GM19467 (cell line): Measurements from ENCODE around the gene PWP2.

Experiments used
- ATAC-seq: cut with Tn5 transposase; IDR thresholded peaks from one replicate; pipeline ENCODE4 v1.9.1; 2021; ENCODE audit warnings: mild to moderate bottlenecking, moderate library complexity; ENCODE audit not compliant: unreplicated experiment

The PWP2 gene

GRCh38 chr21:44107026-44107501 is at the start of gene PWP2:
Gene PWP2 (plus strand): TSS chr21:44107399. CDS start chr21:44107417, 18 bp downstream.
- peak; percentile 83 for ATAC-seq

- no peak for ATAC-seq
These were observed 49.1 kb upstream of the PWP2 start for GRCh38 chr21:44057960-44058651.

GRCh38 chr21:44058652-44058964 is 48.6 kb upstream of the PWP2 start:
- ATAC-seq: no peak

GRCh38 chr21:44058981-44059380 is 48.2 kb upstream of the PWP2 start:
- no peak for ATAC-seq

GRCh38 chr21:44059710-44060109 is 47.5 kb upstream of the PWP2 start:
- no peak for ATAC-seq

- ATAC-seq: no peak
These were observed 44.8 kb upstream of the PWP2 start for GRCh38 chr21:44062380-44062779.

GRCh38 chr21:44063151-44063912 is 43.9 kb upstream of the PWP2 start:
- ATAC-seq: no peak

GRCh38 chr21:44064852-44065403 is 42.3 kb upstream of the PWP2 start:
- ATAC-seq: no peak

GRCh38 chr21:44065428-44065827 is 41.8 kb upstream of the PWP2 start:
- ATAC-seq: no peak

GRCh38 chr21:44066116-44066515 is 41.1 kb upstream of the PWP2 start:
- ATAC-seq: no peak

GRCh38 chr21:44067011-44067839 is 40.0 kb upstream of the PWP2 start:
- no peak for ATAC-seq

- no peak for ATAC-seq
These were observed 36.8 kb upstream of the PWP2 start for GRCh38 chr21:44070391-44070790.

- no peak for ATAC-seq
These were observed 35.7 kb upstream of the PWP2 start for GRCh38 chr21:44071359-44072104.

GRCh38 chr21:44072111-44072510 is 35.1 kb upstream of the PWP2 start:
- ATAC-seq: no peak

GRCh38 chr21:44074315-44074958 is 32.8 kb upstream of the PWP2 start:
- ATAC-seq: no peak

- no peak for ATAC-seq
These were observed 30.9 kb upstream of the PWP2 start for GRCh38 chr21:44076316-44076715.

GRCh38 chr21:44078411-44078981 is 28.7 kb upstream of the PWP2 start:
- no peak for ATAC-seq

- no peak for ATAC-seq
These were observed 27.8 kb upstream of the PWP2 start for GRCh38 chr21:44079446-44079845.

GRCh38 chr21:44079846-44080245 is 27.4 kb upstream of the PWP2 start:
- ATAC-seq: no peak
